Kidney (tissue), 14 donors: ENCODE measurements around the gene PDCD7. TPM values are rescaled to one million over a fixed set of nuclear protein-coding genes. Genes with fewer than 3 reads are reported as not detected.

Experiments
- DNase-seq, 5 donors: peaks; one replicate each; pipeline ENCODE4 v3.0.0-alpha.2; 2013 to 2020
- FAIRE-seq: peaks from 2 replicates; lab custom pipeline; 2012; peaks lifted over from hg19 to GRCh38; lab: Jason Lieb, UNC
- H3K27ac ChIP-seq, 2 donors: one replicate each; pipeline ENCODE4 v1.7.0; 2013; ENCODE audit warnings: low read depth in 2 of 2, low read length in 2 of 2, inconsistent platforms in 1 of 2
- H3K27me3 ChIP-seq: one replicate; pipeline ENCODE4 v1.7.1; 2013; ENCODE audit warnings: low read length, inconsistent platforms; ENCODE audit not compliant: control insufficient read depth, insufficient read depth
- H3K36me3 ChIP-seq, 3 donors: one replicate each; pipeline versions ENCODE4 v1.7.0 to v1.7.1; 2013; ENCODE audit warnings: low read length in 3 of 3, control low read depth in 1 of 3, inconsistent platforms in 1 of 3; ENCODE audit not compliant: insufficient read depth in 3 of 3, control insufficient read depth in 2 of 3
- H3K4me1 ChIP-seq, 3 donors: one replicate each; pipeline versions ENCODE4 v1.7.0 to v1.7.1; 2013; ENCODE audit warnings: low read length in 3 of 3, inconsistent platforms in 1 of 3, low read depth in 1 of 3; ENCODE audit not compliant: control insufficient read depth in 2 of 3, insufficient read depth in 2 of 3
- H3K4me3 ChIP-seq, 3 donors: one replicate each; pipeline versions ENCODE4 v1.7.0 to v1.8.1; 2013; ENCODE audit warnings: low read length in 3 of 3, control low read depth in 1 of 3, inconsistent platforms in 1 of 3
- H3K9ac ChIP-seq, 3 donors: one replicate each; pipeline versions ENCODE4 v1.7.0 to v1.7.1; 2013; ENCODE audit warnings: low read length in 3 of 3, control low read depth in 1 of 3, inconsistent platforms in 1 of 3
- H3K9me3 ChIP-seq, 3 donors: one replicate each; pipeline versions ENCODE4 v1.7.0 to v1.7.1; 2013; ENCODE audit warnings: low read length in 3 of 3, control low read depth in 1 of 3, inconsistent platforms in 1 of 3; ENCODE audit not compliant: control insufficient read depth in 2 of 3, insufficient read depth in 1 of 3
- intact Hi-C: fragments of 100-400 bp; cut with DNase I; formaldehyde crosslinking; loops from one replicate; pipeline ENCODE4 v1.11.1; 2022
- polyA plus RNA-seq: library from polyadenylated mRNA; stranded (reverse); fragments of 350-450 nt; fragmentation: Illumina TruSeq; extraction: RNeasy Lipid Tissue Mini Kit (QIAGEN cat#74804); gene quantifications from one replicate; pipeline ENCODE4 v1.2.3, GENCODE V29; 2014; ENCODE audit warnings: low read depth, low replicate concordance; ENCODE audit not compliant: insufficient read depth
- total RNA-seq: library from RNA; stranded (reverse); fragmentation: NEBNext Ultra II Directional; extraction: Animal tissue kit (Norgen Biotek cat#: 25700); gene quantifications from one replicate; pipeline ENCODE4 v1.2.1, GENCODE V29; 2021
- TF ChIP-seq, protein P1 (sequence below): IDR thresholded peaks from 3 replicates; pipeline ENCODE4 v1.5.1; 2012; ENCODE audit warnings: mild to moderate bottlenecking, moderate library complexity, borderline replicate concordance; ENCODE audit not compliant: insufficient read depth; ENCODE audit errors: extremely low read depth
- donor health status: control.
- donor health status: control.
- donor health status: control.
- donor health status: control.
- donor health status: control.
- donor health status: DM: yes; HTN: yes; CAD: no.
- donor health status: Normal renal cell carcinoma (clear cell type).

The PDCD7 gene
- total and polyA plus RNA-seq, 2 donors from 2014 or later, result 10.4 to 21.5 TPM

DNA sequence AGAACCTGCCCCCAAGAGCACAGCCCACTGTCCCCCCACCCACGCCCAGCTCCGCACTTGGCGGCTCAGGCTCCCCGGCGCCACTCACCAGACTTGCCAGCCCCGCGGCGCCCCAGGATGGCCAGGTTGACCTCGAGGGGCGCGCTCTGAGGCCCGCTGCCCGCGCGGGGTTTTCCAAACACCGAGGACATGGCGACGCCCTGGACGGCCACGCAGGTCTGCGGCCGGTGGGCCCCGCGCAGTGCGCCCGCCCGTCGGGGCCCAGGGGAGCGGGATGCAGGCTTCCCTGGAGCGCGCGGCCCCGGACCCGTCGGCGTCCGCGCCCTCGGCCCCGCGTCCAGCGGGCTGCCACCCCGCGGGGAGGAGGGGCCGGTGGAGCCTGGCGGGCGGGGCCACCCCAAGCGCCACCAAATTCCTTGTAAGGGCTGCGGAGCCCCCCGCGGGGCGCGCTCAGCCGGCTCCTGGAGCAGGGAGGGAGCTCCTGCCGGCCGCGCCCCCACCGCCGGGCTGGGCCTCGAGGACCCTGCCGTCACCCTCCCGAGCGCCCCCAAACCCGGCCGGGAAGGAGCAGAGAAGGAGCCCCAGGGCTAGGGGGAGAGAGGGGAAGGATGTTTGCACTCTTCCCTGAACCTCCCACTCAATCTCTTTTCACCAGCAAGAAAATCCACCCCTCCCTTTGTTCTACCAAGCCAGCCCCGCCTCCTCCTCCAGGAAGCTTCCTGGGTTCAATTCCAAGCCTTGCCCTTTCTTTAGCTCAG lies 65.8 kb downstream of the PDCD7 start, which contains the start of gene RASL12:
Gene RASL12, minus strand, starts transcription at position 347 of the 758 bp plus-strand sequence. Its CDS starts 156 bp downstream, at position 191.
- TF ChIP-seq, protein P1, sequence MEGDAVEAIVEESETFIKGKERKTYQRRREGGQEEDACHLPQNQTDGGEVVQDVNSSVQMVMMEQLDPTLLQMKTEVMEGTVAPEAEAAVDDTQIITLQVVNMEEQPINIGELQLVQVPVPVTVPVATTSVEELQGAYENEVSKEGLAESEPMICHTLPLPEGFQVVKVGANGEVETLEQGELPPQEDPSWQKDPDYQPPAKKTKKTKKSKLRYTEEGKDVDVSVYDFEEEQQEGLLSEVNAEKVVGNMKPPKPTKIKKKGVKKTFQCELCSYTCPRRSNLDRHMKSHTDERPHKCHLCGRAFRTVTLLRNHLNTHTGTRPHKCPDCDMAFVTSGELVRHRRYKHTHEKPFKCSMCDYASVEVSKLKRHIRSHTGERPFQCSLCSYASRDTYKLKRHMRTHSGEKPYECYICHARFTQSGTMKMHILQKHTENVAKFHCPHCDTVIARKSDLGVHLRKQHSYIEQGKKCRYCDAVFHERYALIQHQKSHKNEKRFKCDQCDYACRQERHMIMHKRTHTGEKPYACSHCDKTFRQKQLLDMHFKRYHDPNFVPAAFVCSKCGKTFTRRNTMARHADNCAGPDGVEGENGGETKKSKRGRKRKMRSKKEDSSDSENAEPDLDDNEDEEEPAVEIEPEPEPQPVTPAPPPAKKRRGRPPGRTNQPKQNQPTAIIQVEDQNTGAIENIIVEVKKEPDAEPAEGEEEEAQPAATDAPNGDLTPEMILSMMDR, result no peak
- Histone ChIP-seq H3K4me3 (peak within 1 kb of the TSS; percentile 17 to 44 (median 33)), H3K36me3 (no peaks in the 10 kb centered on the region), H3K9ac (peak within 1 kb of the TSS in 1 of 3 donors; percentile 12), H3K27me3 (no peaks in the 10 kb centered on the region), H3K9me3 (no peaks in the 10 kb centered on the region), H3K27ac (peak within 1 kb of the TSS in 1 of 2 donors; percentile 67), H3K4me1 (peaks cover 0 to 7% (median 3%) of the 10 kb centered on the region in 3 donors)
- no peak for FAIRE-seq
- DNase-seq, result peak in 2 of 5 donors; percentile 57 to 79
- intact Hi-C loops, result no loop called here

Other genes with a start within 250 kb of the PDCD7 start
- gene ANKDD1A, start 221.9 kb downstream of the PDCD7 start, total RNA-seq, result 8.0 TPM
- gene ANKDD1A, start 221.9 kb downstream of the PDCD7 start, polyA plus RNA-seq, result 1.9 TPM
- 82.8 TPM for gene SPG21, start 143.9 kb downstream of the PDCD7 start, total RNA-seq
- 115 TPM for gene SPG21, start 143.9 kb downstream of the PDCD7 start, polyA plus RNA-seq
- 12.5 TPM for gene MTFMT, start 104.2 kb downstream of the PDCD7 start, total RNA-seq
- 11.7 TPM for gene MTFMT, start 104.2 kb downstream of the PDCD7 start, polyA plus RNA-seq
- gene SLC51B, start 88.4 kb downstream of the PDCD7 start, total RNA-seq, result 2.9 TPM
- gene SLC51B, start 88.4 kb downstream of the PDCD7 start, polyA plus RNA-seq, result 40.9 TPM
- gene RASL12, start 65.8 kb downstream of the PDCD7 start, total RNA-seq, result 7.6 TPM
- 6.7 TPM for gene RASL12, start 65.8 kb downstream of the PDCD7 start, polyA plus RNA-seq
- gene KBTBD13, start 57.1 kb downstream of the PDCD7 start, total RNA-seq, result 0.06 TPM
- not detected for gene KBTBD13, start 57.1 kb downstream of the PDCD7 start, polyA plus RNA-seq
- gene UBAP1L, start 18.6 kb downstream of the PDCD7 start, total RNA-seq, result 5.4 TPM
- 2.1 TPM for gene UBAP1L, start 18.6 kb downstream of the PDCD7 start, polyA plus RNA-seq
- 48.2 TPM for gene CLPX, start 51.5 kb upstream of the PDCD7 start, total RNA-seq
- gene CLPX, start 51.5 kb upstream of the PDCD7 start, polyA plus RNA-seq, result 18.4 TPM
- 1.5 TPM for gene CILP, start 77.7 kb upstream of the PDCD7 start, total RNA-seq
- gene CILP, start 77.7 kb upstream of the PDCD7 start, polyA plus RNA-seq, result 0.37 TPM
- 7.8 TPM for gene PARP16, start 153.1 kb upstream of the PDCD7 start, total RNA-seq
- 7.0 TPM for gene PARP16, start 153.1 kb upstream of the PDCD7 start, polyA plus RNA-seq
- not detected for gene RNU5A-1, start 162.2 kb upstream of the PDCD7 start, total RNA-seq
- not detected for gene RNU5A-1, start 162.2 kb upstream of the PDCD7 start, polyA plus RNA-seq
- gene RNU5B-1, start 170.9 kb upstream of the PDCD7 start, total RNA-seq, result 54.0 TPM
- gene RNU5B-1, start 170.9 kb upstream of the PDCD7 start, polyA plus RNA-seq, result not detected
- 0.22 TPM for gene IGDCC3, start 244.2 kb upstream of the PDCD7 start, total RNA-seq
- 0.49 TPM for gene IGDCC3, start 244.2 kb upstream of the PDCD7 start, polyA plus RNA-seq